WTC11 (cell line): ENCODE results near the gene MEIKIN. TPM values are rescaled to one million over a fixed set of nuclear protein-coding genes. Genes with fewer than 3 reads are reported as not detected.

Experiments used
- ATAC-seq: fragments of 200-7000 bp; cut with Tn5 transposase; 2 replicates; pipeline ENCODE4 v1.10.0; 2021; ENCODE audit warnings: mild to moderate bottlenecking, moderate library complexity
- CTCF ChIA-PET: fragments of 300-600 bp; sonication (Branson Sonifier 250); formaldehyde crosslinking; loops from one replicate; lab custom pipeline; 2021; ENCODE audit warnings: antibody characterized with exemption; lab: Charles Lee
- POLR2A ChIA-PET: fragments of 350-600 bp; sonication (Branson Sonifier 250); formaldehyde crosslinking; loops from one replicate; lab custom pipeline; 2021; ENCODE audit warnings: antibody characterized with exemption; lab: Charles Lee
- DNase-seq: peaks from one replicate; pipeline ENCODE4 v3.0.0; 2021; ENCODE audit warnings: low spot score
- H3K27ac Mint-ChIP-seq: 2 replicates; pipeline ENCODE4 v1.8.0; 2021; ENCODE audit warnings: mixed read lengths
- H3K27me3 Mint-ChIP-seq: 2 replicates; pipeline ENCODE4 v1.8.0; 2021; ENCODE audit warnings: low read depth, mild to moderate bottlenecking, moderate library complexity, mixed read lengths
- H3K36me3 Mint-ChIP-seq: 2 replicates; pipeline ENCODE4 v1.8.0; 2021; ENCODE audit warnings: mixed read lengths
- H3K4me1 Mint-ChIP-seq: 2 replicates; pipeline ENCODE4 v1.8.0; 2022; ENCODE audit warnings: mixed read lengths
- H3K4me3 Mint-ChIP-seq: 2 replicates; pipeline ENCODE4 v1.8.0; 2021; ENCODE audit warnings: mild to moderate bottlenecking, moderate library complexity, mixed read lengths
- H3K9me3 Mint-ChIP-seq: 2 replicates; pipeline ENCODE4 v1.8.0; 2021; ENCODE audit warnings: mixed read lengths
- CREB1 ChIP-seq: sonication (generic); formaldehyde crosslinking; IDR thresholded peaks from 2 replicates; pipeline ENCODE4 v1.8.0; 2023; ENCODE audit warnings: mild to moderate bottlenecking, missing genetic modification reagents
- CREM ChIP-seq: sonication (generic); formaldehyde crosslinking; IDR thresholded peaks from 2 replicates; pipeline ENCODE4 v1.8.1; 2022; ENCODE audit warnings: mild to moderate bottlenecking, missing genetic modification reagents, moderate library complexity
- FOXP1 ChIP-seq: sonication (generic); formaldehyde crosslinking; IDR thresholded peaks from 2 replicates; pipeline ENCODE4 v1.8.0; 2022; ENCODE audit warnings: missing genetic modification reagents, mild to moderate bottlenecking, moderate library complexity, borderline replicate concordance
- HMGA2 ChIP-seq: fragments of 250-450 bp; sonication (Bioruptor Pico); IDR thresholded peaks from 2 replicates; pipeline ENCODE4 v1.4.0; 2021; ENCODE audit warnings: mild to moderate bottlenecking, moderate library complexity
- IRF2 ChIP-seq: sonication (generic); formaldehyde crosslinking; IDR thresholded peaks from 2 replicates; pipeline ENCODE4 v1.8.0; 2022; ENCODE audit warnings: low read depth, missing genetic modification reagents, borderline replicate concordance
- KAT7 ChIP-seq: sonication (generic); formaldehyde crosslinking; IDR thresholded peaks from 2 replicates; pipeline ENCODE4 v1.8.1; 2023; ENCODE audit warnings: missing genetic modification reagents, mild to moderate bottlenecking, borderline replicate concordance
- MXD4 ChIP-seq: fragments of 250-450 bp; sonication (Bioruptor Pico); IDR thresholded peaks from 2 replicates; pipeline ENCODE4 v1.8.0; 2021; ENCODE audit warnings: mild to moderate bottlenecking, moderate library complexity, borderline replicate concordance
- NR1H2 ChIP-seq: sonication (generic); formaldehyde crosslinking; IDR thresholded peaks from 2 replicates; pipeline ENCODE4 v1.9.0; 2021; ENCODE audit warnings: mild to moderate bottlenecking, moderate library complexity, missing genetic modification reagents
- ZNF121 ChIP-seq: sonication (generic); formaldehyde crosslinking; IDR thresholded peaks from 2 replicates; pipeline ENCODE4 v1.8.0; 2023; ENCODE audit warnings: missing genetic modification reagents
- ZNF138 ChIP-seq: sonication (generic); formaldehyde crosslinking; conservative IDR thresholded peaks from 2 replicates; pipeline ENCODE4 v1.8.1; 2022; ENCODE audit warnings: mild to moderate bottlenecking, moderate library complexity, missing genetic modification reagents
- ZNF317 ChIP-seq: sonication (generic); formaldehyde crosslinking; IDR thresholded peaks from 2 replicates; pipeline ENCODE4 v1.8.1; 2023; ENCODE audit warnings: low read depth, mild to moderate bottlenecking, moderate library complexity, missing genetic modification reagents, borderline replicate concordance
- ZNF396 ChIP-seq: fragments of 250-450 bp; sonication (Bioruptor Pico); IDR thresholded peaks from 2 replicates; pipeline ENCODE4 v1.8.0; 2021; ENCODE audit warnings: mild to moderate bottlenecking, moderate library complexity, borderline replicate concordance
- total RNA-seq: library from RNA; stranded (reverse); gene quantifications from 3 replicates; pipeline ENCODE4 v1.2.3, GENCODE V29; 2021
- TF ChIP-seq, protein P1 (sequence below): sonication (generic); formaldehyde crosslinking; IDR thresholded peaks from 2 replicates; pipeline ENCODE4 v1.8.0; 2022; ENCODE audit warnings: mild to moderate bottlenecking, missing genetic modification reagents
- TF ChIP-seq, protein P2 (sequence below): fragments of 250-450 bp; sonication (Bioruptor Pico); IDR thresholded peaks from 2 replicates; pipeline ENCODE4 v1.9.0; 2021; ENCODE audit warnings: moderate library complexity, mild to moderate bottlenecking, inconsistent platforms, borderline replicate concordance
- TF ChIP-seq, protein P3 (sequence below): sonication (generic); formaldehyde crosslinking; conservative IDR thresholded peaks from 2 replicates; pipeline ENCODE4 v1.8.1; 2023; ENCODE audit warnings: mild to moderate bottlenecking, low read depth, missing genetic modification reagents, moderate library complexity
- TF ChIP-seq, protein P4 (sequence below): sonication (generic); formaldehyde crosslinking; IDR thresholded peaks from 2 replicates; pipeline ENCODE4 v1.8.0; 2023; ENCODE audit warnings: missing genetic modification reagents, mild to moderate bottlenecking, borderline replicate concordance
- TF ChIP-seq, protein P5 (sequence below): sonication (generic); formaldehyde crosslinking; IDR thresholded peaks from 2 replicates; pipeline ENCODE4 v1.8.0; 2022; ENCODE audit warnings: mild to moderate bottlenecking, missing genetic modification reagents
- TF ChIP-seq, protein P6 (sequence below): sonication (generic); formaldehyde crosslinking; conservative IDR thresholded peaks from 2 replicates; pipeline ENCODE4 v1.8.1; 2022; ENCODE audit warnings: mild to moderate bottlenecking, missing genetic modification reagents

Gene MEIKIN
- total RNA-seq, 1 experiment from 2014 or later, result not detected

DNA sequence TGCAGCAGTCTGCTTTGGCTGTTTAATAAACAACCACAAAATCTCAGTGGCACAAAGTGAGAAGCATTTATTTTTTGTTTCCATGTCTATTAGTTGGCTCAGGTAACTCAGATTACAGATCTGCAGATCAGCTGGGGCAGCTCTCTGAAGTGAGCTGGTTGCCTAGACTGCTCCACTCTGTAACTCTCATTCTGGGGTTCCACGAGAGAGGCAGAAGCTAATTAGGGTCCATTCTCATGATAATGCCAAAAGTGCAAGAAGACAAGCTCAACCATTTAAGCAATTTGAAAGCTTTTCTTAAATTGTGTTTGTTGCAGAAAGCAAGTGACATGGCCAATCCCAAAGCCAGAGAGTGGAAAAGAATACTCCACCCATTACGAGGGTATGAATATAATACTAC is 13.2 kb downstream of the MEIKIN start:
- Mint-ChIP-seq H3K36me3 (peaks cover 23% of the 10 kb centered on the region), H3K27ac (no peak overlapping the region), H3K9me3 (peaks cover 33% of the 10 kb centered on the region), H3K4me1 (peaks cover 19% of the 10 kb centered on the region), H3K4me3 (no peak overlapping the region), H3K27me3 (peaks cover 14% of the 10 kb centered on the region)
- DNase-seq (no peak), ATAC-seq (peak; percentile 92)
- POLR2A ChIA-PET, result interaction anchor here (0.9 kb wide), 1 partner anchor 43 kb away, joined by 3 read pairs; no protein-coding TSS in a partner anchor
- CTCF ChIA-PET, result interaction anchor here (1.3 kb wide), 1 partner anchor 76 kb away, joined by 8 read pairs; no protein-coding TSS in a partner anchor
- no peak for TF ChIP-seq ZNF121
- TF ChIP-seq ZNF317 (CRISPR knock-in tag), result no peak
- TF ChIP-seq CREM, result no peak
- TF ChIP-seq, protein P1, sequence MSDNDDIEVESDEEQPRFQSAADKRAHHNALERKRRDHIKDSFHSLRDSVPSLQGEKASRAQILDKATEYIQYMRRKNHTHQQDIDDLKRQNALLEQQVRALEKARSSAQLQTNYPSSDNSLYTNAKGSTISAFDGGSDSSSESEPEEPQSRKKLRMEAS (CRISPR knock-in tag), result no peak
- TF ChIP-seq NR1H2 (CRISPR knock-in tag), result no peak
- no peak for TF ChIP-seq ZNF138 (CRISPR knock-in tag)
- no peak for TF ChIP-seq IRF2 (CRISPR knock-in tag)
- no peak for TF ChIP-seq ZNF396 (CRISPR knock-in tag)
- TF ChIP-seq, protein P2, sequence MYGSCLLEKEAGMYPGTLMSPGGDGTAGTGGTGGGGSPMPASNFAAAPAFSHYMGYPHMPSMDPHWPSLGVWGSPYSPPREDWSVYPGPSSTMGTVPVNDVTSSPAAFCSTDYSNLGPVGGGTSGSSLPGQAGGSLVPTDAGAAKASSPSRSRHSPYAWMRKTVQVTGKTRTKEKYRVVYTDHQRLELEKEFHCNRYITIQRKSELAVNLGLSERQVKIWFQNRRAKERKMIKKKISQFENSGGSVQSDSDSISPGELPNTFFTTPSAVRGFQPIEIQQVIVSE (CRISPR knock-in tag), result no peak
- TF ChIP-seq CREB1 (CRISPR knock-in tag), result no peak
- no peak for TF ChIP-seq MXD4 (CRISPR knock-in tag)
- TF ChIP-seq, protein P3, sequence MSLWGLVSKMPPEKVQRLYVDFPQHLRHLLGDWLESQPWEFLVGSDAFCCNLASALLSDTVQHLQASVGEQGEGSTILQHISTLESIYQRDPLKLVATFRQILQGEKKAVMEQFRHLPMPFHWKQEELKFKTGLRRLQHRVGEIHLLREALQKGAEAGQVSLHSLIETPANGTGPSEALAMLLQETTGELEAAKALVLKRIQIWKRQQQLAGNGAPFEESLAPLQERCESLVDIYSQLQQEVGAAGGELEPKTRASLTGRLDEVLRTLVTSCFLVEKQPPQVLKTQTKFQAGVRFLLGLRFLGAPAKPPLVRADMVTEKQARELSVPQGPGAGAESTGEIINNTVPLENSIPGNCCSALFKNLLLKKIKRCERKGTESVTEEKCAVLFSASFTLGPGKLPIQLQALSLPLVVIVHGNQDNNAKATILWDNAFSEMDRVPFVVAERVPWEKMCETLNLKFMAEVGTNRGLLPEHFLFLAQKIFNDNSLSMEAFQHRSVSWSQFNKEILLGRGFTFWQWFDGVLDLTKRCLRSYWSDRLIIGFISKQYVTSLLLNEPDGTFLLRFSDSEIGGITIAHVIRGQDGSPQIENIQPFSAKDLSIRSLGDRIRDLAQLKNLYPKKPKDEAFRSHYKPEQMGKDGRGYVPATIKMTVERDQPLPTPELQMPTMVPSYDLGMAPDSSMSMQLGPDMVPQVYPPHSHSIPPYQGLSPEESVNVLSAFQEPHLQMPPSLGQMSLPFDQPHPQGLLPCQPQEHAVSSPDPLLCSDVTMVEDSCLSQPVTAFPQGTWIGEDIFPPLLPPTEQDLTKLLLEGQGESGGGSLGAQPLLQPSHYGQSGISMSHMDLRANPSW (CRISPR knock-in tag), result no peak
- TF ChIP-seq, protein P4, sequence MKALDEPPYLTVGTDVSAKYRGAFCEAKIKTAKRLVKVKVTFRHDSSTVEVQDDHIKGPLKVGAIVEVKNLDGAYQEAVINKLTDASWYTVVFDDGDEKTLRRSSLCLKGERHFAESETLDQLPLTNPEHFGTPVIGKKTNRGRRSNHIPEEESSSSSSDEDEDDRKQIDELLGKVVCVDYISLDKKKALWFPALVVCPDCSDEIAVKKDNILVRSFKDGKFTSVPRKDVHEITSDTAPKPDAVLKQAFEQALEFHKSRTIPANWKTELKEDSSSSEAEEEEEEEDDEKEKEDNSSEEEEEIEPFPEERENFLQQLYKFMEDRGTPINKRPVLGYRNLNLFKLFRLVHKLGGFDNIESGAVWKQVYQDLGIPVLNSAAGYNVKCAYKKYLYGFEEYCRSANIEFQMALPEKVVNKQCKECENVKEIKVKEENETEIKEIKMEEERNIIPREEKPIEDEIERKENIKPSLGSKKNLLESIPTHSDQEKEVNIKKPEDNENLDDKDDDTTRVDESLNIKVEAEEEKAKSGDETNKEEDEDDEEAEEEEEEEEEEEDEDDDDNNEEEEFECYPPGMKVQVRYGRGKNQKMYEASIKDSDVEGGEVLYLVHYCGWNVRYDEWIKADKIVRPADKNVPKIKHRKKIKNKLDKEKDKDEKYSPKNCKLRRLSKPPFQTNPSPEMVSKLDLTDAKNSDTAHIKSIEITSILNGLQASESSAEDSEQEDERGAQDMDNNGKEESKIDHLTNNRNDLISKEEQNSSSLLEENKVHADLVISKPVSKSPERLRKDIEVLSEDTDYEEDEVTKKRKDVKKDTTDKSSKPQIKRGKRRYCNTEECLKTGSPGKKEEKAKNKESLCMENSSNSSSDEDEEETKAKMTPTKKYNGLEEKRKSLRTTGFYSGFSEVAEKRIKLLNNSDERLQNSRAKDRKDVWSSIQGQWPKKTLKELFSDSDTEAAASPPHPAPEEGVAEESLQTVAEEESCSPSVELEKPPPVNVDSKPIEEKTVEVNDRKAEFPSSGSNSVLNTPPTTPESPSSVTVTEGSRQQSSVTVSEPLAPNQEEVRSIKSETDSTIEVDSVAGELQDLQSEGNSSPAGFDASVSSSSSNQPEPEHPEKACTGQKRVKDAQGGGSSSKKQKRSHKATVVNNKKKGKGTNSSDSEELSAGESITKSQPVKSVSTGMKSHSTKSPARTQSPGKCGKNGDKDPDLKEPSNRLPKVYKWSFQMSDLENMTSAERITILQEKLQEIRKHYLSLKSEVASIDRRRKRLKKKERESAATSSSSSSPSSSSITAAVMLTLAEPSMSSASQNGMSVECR (CRISPR knock-in tag), result no peak
- TF ChIP-seq, protein P5, sequence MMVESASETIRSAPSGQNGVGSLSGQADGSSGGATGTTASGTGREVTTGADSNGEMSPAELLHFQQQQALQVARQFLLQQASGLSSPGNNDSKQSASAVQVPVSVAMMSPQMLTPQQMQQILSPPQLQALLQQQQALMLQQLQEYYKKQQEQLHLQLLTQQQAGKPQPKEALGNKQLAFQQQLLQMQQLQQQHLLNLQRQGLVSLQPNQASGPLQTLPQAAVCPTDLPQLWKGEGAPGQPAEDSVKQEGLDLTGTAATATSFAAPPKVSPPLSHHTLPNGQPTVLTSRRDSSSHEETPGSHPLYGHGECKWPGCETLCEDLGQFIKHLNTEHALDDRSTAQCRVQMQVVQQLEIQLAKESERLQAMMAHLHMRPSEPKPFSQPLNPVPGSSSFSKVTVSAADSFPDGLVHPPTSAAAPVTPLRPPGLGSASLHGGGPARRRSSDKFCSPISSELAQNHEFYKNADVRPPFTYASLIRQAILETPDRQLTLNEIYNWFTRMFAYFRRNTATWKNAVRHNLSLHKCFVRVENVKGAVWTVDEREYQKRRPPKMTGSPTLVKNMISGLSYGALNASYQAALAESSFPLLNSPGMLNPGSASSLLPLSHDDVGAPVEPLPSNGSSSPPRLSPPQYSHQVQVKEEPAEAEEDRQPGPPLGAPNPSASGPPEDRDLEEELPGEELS (CRISPR knock-in tag), result no peak
- no peak for TF ChIP-seq FOXP1 (CRISPR knock-in tag)
- no peak for TF ChIP-seq HMGA2 (CRISPR knock-in tag)
- TF ChIP-seq KAT7 (CRISPR knock-in tag), result no peak
- TF ChIP-seq, protein P6, sequence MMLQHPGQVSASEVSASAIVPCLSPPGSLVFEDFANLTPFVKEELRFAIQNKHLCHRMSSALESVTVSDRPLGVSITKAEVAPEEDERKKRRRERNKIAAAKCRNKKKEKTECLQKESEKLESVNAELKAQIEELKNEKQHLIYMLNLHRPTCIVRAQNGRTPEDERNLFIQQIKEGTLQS (CRISPR knock-in tag), result no peak
- TF ChIP-seq, all 79 proteins: peak for 0
